HG02943 (cell line): ENCODE results near the gene GNLY.

Experiments used
- ATAC-seq: cut with Tn5 transposase; IDR thresholded peaks from one replicate; pipeline ENCODE4 v1.9.1; 2021; ENCODE audit warnings: mild to moderate bottlenecking, low read depth, moderate library complexity; ENCODE audit not compliant: unreplicated experiment

GNLY gene

GRCh38 chr2:85740193-85740592 is 46.0 kb downstream of the GNLY start:
- ATAC-seq, result no peak

- no peak for ATAC-seq
Observed at GRCh38 chr2:85741211-85741832, 47.2 kb downstream of the GNLY start.

DNA sequence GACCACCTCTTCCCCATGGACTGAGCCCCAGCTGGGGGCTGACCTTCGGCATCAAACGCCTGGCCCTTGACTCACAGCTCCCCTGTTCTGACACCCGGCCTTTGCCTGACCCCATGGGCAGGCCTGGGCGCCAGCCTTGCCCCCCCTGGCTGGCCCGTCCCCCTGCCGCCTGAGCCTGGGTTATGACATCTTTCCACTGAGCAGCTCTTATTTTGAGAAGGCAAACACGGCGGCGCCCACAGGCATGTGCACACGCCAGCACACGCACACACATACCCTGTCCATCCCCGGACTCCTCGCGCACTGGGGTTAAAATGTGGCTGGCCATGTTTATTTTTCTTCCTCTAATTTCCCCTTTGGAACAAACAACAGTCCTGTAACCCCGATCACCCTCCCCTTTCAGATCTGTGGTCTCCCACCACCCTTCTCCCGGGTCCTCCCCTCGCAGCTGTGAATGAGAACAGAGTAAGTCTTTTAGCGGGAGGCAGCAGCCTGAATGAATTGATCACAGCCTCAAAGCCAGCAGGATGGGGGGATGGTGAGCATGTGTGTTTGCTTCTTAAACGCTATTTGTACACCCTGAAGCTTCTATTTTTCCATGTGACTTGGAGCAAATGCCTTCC is 47.8 kb downstream of the GNLY start:
- ATAC-seq, result no peak

DNA sequence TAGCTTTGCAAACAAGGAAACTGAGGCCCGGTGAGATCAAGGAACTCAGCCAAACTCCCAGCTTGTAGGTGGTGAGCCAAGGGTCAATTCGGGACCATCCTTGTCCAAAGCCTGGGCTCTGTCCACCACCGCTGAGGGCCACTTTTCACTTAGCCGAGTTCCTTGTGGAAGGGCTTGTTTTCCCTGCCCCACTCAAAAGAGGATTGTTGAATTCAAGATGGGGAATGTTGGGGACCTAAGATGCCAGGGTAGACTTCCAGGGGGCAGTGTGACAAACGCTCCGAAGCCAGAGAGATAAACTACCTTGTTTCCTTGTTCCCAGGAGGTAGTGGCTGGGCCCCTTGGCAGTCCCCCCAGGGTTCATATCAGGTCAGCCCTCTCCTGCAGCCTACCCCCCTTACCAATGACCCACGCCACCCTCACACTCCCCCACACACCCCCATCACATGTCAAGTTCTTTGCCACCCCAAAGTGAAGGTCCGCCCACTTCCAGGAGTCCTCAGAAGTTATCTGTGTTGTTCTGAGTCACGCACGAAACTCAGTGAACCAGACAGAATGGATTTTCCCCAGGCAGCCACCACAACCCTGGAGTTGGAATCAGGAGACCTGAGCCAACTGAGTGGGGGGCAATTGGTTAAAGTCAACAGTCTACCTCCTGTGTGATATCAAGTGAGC is 49.3 kb downstream of the GNLY start:
- ATAC-seq, result no peak

GRCh38 chr2:85744055-85744454 is 49.9 kb downstream of the GNLY start:
- ATAC-seq, result no peak

DNA sequence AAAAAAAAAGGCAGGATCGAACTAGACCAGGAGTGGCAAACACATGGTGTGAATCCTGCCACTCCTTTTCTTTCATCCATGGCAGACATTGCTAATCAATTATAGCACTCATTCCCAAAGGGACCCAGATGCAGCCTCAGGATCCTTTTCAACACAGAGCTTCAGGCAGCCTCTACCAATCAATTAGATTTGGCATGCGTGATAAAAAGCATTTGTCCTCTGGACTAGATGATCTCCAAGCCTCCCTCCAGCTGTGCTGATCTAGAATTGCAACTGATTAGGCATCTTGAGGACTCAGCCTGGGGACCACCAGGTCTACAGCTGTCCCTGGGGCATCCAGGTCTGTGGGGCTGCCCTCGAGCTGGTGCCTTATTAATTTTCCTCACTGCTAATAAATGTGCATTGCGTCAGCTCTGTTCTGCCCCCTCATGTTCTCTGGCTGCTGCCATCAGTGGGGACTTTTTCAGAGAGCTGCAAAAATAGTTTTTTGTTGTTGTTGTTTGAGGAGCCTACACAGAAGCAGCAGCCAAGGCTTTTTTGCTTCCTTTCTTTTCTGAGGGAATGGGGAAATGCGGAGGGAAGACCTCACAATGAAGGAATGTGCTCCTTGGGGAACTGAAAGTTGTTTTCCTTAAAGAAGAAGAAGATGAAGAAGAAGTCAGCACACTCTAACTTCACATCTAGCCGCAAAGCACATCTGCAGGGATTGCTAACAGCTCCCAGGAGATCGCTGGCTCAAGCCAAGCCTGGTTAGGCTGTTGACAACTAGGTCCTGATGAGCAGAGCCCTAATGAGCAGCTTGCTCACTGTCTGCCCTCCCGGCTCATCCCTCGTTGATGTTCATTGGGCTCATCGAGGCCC is 50.8 kb downstream of the GNLY start:
- ATAC-seq, result no peak

GRCh38 chr2:85745619-85746018 is 51.5 kb downstream of the GNLY start:
- ATAC-seq, result no peak

GRCh38 chr2:85746321-85747004 is 52.3 kb downstream of the GNLY start:
- no peak for ATAC-seq

DNA sequence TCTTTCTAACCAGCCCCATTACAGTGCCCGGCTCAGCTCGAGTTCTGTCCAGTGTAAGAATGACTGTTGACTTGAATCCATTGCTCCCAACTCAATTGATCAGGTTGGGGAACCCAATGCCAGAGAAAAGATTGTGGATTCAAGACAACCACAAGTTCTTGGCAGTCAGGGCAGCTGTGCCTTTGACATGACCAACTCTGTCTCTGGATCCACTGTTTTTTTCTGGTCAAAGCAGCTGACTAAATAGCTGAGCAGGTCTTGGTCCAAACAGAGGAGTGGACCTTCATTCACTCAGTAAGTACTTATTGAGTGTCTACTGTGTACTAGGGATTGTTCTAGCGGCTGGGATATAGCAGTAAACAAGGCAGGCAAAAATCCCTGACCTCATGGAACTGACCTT is 53.3 kb downstream of the GNLY start:
- no peak for ATAC-seq

DNA sequence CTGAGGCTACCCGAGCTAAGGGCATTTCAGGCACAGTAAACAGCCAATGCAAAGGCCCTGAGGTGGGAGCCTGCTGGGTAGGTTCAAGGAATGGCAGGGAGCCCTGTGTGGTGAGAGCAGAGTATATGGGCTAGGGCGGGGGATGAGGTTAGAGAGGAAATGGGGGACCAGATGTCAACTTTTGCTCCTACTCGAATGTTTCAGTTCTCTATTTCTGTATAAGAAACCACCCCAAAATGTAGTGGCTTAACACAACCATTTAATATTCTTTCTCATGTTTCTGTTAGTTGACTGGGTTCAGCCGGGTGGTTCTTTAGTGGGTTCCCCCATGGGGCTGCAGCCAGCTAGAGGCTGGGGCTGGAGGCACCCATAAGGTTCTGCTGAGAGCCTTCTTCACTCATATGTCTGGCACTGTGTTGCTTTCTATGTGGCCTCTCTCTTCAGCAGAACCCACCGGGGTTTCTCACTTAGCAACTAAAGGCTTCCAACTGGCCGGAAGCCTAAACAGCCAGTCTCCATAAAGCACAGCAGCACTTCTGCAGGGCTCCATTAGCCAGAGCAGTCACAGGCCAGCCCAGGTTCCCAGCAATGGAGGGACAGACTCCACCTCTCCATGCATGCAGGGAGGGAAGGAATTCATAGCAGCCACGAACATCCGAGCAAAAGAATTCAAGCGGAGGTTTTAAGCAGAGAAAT is 54.0 kb downstream of the GNLY start:
- no peak for ATAC-seq
